PC-9 (cell line): ENCODE measurements around the gene G3BP1. TPM values are rescaled to one million over a fixed set of nuclear protein-coding genes. Genes with fewer than 3 reads are reported as not detected.

Experiments used
- total RNA-seq: library from RNA; stranded (reverse); gene quantifications from 2 replicates; pipeline ENCODE4 v1.2.3, GENCODE V29; 2021

Gene G3BP1
- total RNA-seq, 1 experiment from 2014 or later: 254 TPM

Other genes starting within 250 kb of the G3BP1 start
- gene FAT2, start 180.6 kb upstream of the G3BP1 start, total RNA-seq: 0.28 and 0.48 TPM in 2 replicates
- 68.7 and 84.1 TPM in 2 replicates for gene SPARC, start 85.0 kb upstream of the G3BP1 start, total RNA-seq
- gene ATOX1, start 13.3 kb upstream of the G3BP1 start, total RNA-seq: 175 and 201 TPM in 2 replicates
- not detected in 2 replicates for gene GLRA1, start 152.9 kb downstream of the G3BP1 start, total RNA-seq